GM18526 (cell line): ENCODE measurements around the gene EDRF1.

ENCODE experiments used
- POLR2A ChIP-seq: IDR thresholded peaks from 3 replicates; pipeline ENCODE4 v1.6.1; 2011; ENCODE audit not compliant: insufficient read length; ENCODE audit errors: extremely low read depth

EDRF1 gene

GRCh38 chr10:125699562-125700143 is 19.9 kb upstream of the EDRF1 start:
- no peak for TF ChIP-seq POLR2A

GRCh38 chr10:125700355-125700911 is 19.1 kb upstream of the EDRF1 start:
- TF ChIP-seq POLR2A: no peak

GRCh38 chr10:125707541-125708468 is 11.7 kb upstream of the EDRF1 start:
- no peak for TF ChIP-seq POLR2A

GRCh38 chr10:125708971-125709503 is 10.5 kb upstream of the EDRF1 start:
- TF ChIP-seq POLR2A: no peak

GRCh38 chr10:125709553-125710474 is 9.7 kb upstream of the EDRF1 start:
- no peak for TF ChIP-seq POLR2A

GRCh38 chr10:125711110-125711750 is 8.3 kb upstream of the EDRF1 start:
- TF ChIP-seq POLR2A: no peak

- TF ChIP-seq POLR2A: no peak
These were observed 483 bp downstream of the EDRF1 start for GRCh38 chr10:125720002-125720382.

- peak; percentile 23 for TF ChIP-seq POLR2A
These were observed 1.5 kb downstream of the EDRF1 start for GRCh38 chr10:125721035-125721434.

GRCh38 chr10:125722811-125723210 is 3.3 kb downstream of the EDRF1 start:
- TF ChIP-seq POLR2A: no peak

GRCh38 chr10:125726914-125727313 is 7.4 kb downstream of the EDRF1 start:
- no peak for TF ChIP-seq POLR2A

GRCh38 chr10:125727436-125727835 is 7.9 kb downstream of the EDRF1 start:
- no peak for TF ChIP-seq POLR2A

- TF ChIP-seq POLR2A: no peak
These were observed 14.6 kb downstream of the EDRF1 start for GRCh38 chr10:125734148-125734547.

- TF ChIP-seq POLR2A: no peak
These were observed 15.3 kb downstream of the EDRF1 start for GRCh38 chr10:125734823-125735222.

- no peak for TF ChIP-seq POLR2A
These were observed 18.7 kb downstream of the EDRF1 start for GRCh38 chr10:125738206-125738605.

GRCh38 chr10:125739994-125740679 is 20.6 kb downstream of the EDRF1 start:
- no peak for TF ChIP-seq POLR2A
